ENCODE results near the gene MS4A10. TPM values are rescaled to one million over a fixed set of nuclear protein-coding genes. Genes with fewer than 3 reads are reported as not detected.

Gene MS4A10
- total and polyA plus RNA-seq, 2 experiments from 2014 or later, result not detected

DNA sequence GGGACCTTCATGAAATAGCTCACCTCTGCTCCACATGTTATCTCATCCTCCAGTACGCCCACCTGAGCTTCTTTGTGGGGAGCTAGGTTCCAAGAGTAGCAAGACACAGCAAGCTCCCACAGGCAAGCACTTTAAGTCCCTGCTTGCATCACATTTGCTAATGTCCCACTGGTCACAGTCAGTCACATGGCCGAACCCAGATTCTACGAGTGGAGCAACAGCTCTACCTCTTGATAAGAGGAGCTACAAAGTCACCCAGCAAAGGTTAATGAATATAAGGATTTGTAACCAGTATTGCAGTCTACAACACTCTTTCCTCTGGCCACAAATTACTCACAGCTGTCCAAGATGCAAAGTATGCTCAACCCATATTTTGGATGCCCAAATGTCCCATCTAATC lies 43.7 kb upstream of the MS4A10 start (continued):
- TF ChIP-seq, protein P1, sequence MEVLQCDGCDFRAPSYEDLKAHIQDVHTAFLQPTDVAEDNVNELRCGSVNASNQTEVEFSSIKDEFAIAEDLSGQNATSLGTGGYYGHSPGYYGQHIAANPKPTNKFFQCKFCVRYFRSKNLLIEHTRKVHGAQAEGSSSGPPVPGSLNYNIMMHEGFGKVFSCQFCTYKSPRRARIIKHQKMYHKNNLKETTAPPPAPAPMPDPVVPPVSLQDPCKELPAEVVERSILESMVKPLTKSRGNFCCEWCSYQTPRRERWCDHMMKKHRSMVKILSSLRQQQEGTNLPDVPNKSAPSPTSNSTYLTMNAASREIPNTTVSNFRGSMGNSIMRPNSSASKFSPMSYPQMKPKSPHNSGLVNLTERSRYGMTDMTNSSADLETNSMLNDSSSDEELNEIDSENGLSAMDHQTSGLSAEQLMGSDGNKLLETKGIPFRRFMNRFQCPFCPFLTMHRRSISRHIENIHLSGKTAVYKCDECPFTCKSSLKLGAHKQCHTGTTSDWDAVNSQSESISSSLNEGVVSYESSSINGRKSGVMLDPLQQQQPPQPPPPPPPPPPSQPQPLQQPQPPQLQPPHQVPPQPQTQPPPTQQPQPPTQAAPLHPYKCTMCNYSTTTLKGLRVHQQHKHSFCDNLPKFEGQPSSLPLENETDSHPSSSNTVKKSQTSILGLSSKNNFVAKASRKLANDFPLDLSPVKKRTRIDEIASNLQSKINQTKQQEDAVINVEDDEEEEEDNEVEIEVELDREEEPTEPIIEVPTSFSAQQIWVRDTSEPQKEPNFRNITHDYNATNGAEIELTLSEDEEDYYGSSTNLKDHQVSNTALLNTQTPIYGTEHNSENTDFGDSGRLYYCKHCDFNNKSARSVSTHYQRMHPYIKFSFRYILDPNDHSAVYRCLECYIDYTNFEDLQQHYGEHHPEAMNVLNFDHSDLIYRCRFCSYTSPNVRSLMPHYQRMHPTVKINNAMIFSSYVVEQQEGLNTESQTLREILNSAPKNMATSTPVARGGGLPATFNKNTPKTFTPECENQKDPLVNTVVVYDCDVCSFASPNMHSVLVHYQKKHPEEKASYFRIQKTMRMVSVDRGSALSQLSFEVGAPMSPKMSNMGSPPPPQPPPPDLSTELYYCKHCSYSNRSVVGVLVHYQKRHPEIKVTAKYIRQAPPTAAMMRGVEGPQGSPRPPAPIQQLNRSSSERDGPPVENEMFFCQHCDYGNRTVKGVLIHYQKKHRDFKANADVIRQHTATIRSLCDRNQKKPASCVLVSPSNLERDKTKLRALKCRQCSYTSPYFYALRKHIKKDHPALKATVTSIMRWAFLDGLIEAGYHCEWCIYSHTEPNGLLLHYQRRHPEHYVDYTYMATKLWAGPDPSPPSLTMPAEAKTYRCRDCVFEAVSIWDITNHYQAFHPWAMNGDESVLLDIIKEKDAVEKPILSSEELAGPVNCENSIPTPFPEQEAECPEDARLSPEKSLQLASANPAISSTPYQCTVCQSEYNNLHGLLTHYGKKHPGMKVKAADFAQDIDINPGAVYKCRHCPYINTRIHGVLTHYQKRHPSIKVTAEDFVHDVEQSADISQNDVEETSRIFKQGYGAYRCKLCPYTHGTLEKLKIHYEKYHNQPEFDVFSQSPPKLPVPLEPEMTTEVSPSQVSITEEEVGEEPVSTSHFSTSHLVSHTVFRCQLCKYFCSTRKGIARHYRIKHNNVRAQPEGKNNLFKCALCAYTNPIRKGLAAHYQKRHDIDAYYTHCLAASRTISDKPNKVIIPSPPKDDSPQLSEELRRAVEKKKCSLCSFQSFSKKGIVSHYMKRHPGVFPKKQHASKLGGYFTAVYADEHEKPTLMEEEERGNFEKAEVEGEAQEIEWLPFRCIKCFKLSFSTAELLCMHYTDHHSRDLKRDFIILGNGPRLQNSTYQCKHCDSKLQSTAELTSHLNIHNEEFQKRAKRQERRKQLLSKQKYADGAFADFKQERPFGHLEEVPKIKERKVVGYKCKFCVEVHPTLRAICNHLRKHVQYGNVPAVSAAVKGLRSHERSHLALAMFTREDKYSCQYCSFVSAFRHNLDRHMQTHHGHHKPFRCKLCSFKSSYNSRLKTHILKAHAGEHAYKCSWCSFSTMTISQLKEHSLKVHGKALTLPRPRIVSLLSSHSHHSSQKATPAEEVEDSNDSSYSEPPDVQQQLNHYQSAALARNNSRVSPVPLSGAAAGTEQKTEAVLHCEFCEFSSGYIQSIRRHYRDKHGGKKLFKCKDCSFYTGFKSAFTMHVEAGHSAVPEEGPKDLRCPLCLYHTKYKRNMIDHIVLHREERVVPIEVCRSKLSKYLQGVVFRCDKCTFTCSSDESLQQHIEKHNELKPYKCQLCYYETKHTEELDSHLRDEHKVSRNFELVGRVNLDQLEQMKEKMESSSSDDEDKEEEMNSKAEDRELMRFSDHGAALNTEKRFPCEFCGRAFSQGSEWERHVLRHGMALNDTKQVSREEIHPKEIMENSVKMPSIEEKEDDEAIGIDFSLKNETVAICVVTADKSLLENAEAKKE (CRISPR knock-in tag; IDR thresholded peaks at IDR 0.05), result no peak
- no peak for TF ChIP-seq EZH2phosphoT487 (IDR thresholded peaks at IDR 0.05; ENCODE audit: unreplicated experiment)

DNA sequence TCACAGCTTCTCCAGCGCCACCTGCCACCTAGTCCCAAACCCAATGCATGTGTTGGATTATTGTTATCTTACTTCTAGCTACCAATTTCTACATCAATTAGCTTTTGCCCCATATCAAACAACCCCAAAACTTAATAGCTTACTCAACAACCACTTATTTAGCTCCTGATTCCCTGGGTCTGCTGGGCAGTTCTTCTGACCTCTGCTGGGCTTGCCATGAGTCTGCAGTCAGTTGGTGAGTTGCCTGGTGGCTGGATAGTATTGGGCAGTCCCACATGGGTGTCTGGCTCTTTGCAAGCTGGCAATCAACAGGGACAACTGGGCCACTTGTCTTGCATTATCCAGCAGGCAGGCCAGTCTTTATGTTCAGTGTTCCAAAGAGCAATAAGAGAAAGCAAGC lies 42.1 kb upstream of the MS4A10 start:
- H4K20me1 ChIP-seq (replicated peaks; ENCODE audit: insufficient read depth), result no peaks in the 10 kb centered on the region

More for the DNA sequence above, 42.1 kb upstream of the MS4A10 start:
- H3K4me3 Mint-ChIP-seq, result no peak overlapping the region
- Histone ChIP-seq H3K27ac (ENCODE audit: low read depth) (no peak overlapping the region), H2AFZ (no peak overlapping the region), H3K79me2 (replicated peaks; ENCODE audit: insufficient read depth) (no peaks in the 10 kb centered on the region), H3K4me2 (no peak overlapping the region), H3F3A (replicated peaks; ENCODE audit: low read depth) (no peaks in the 10 kb centered on the region), H3K36me3 (ENCODE audit: insufficient read depth) (no peaks in the 10 kb centered on the region), H3K4me3 (no peak overlapping the region), H3K27me3 (ENCODE audit: insufficient read depth) (no peaks in the 10 kb centered on the region), H3K9me2 (ENCODE audit: insufficient read depth) (no peaks in the 10 kb centered on the region), H3K4me1 (ENCODE audit: insufficient read depth) (no peaks in the 10 kb centered on the region)
- ATAC-seq, result no peak; the same call in 2 of the 3 replicates
- no peaks in the 10 kb centered on the region; the same call in 1 of the 3 replicates for H3K36me3 Mint-ChIP-seq (ENCODE audit: low read depth)
- H3K27ac Mint-ChIP-seq, result no peak overlapping the region
- H3K9me3 Mint-ChIP-seq, result peaks cover 2% of the 10 kb centered on the region
- H3K4me1 Mint-ChIP-seq, result peaks cover 7% of the 10 kb centered on the region; the same call in 2 of the 3 replicates
- DNase-seq (ENCODE audit: low spot score), result peak; percentile 15
- H3K27me3 Mint-ChIP-seq (ENCODE audit: insufficient read depth, low read depth, poor library complexity), result peaks cover 7% of the 10 kb centered on the region
- TF ChIP-seq, protein P2, sequence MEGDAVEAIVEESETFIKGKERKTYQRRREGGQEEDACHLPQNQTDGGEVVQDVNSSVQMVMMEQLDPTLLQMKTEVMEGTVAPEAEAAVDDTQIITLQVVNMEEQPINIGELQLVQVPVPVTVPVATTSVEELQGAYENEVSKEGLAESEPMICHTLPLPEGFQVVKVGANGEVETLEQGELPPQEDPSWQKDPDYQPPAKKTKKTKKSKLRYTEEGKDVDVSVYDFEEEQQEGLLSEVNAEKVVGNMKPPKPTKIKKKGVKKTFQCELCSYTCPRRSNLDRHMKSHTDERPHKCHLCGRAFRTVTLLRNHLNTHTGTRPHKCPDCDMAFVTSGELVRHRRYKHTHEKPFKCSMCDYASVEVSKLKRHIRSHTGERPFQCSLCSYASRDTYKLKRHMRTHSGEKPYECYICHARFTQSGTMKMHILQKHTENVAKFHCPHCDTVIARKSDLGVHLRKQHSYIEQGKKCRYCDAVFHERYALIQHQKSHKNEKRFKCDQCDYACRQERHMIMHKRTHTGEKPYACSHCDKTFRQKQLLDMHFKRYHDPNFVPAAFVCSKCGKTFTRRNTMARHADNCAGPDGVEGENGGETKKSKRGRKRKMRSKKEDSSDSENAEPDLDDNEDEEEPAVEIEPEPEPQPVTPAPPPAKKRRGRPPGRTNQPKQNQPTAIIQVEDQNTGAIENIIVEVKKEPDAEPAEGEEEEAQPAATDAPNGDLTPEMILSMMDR (conservative IDR thresholded peaks at IDR 0.05; ENCODE audit: low read depth in 2 of 2), result peak; percentile 27 to 32; a peak in 3 of 4 replicates
- TF ChIP-seq, protein P3, sequence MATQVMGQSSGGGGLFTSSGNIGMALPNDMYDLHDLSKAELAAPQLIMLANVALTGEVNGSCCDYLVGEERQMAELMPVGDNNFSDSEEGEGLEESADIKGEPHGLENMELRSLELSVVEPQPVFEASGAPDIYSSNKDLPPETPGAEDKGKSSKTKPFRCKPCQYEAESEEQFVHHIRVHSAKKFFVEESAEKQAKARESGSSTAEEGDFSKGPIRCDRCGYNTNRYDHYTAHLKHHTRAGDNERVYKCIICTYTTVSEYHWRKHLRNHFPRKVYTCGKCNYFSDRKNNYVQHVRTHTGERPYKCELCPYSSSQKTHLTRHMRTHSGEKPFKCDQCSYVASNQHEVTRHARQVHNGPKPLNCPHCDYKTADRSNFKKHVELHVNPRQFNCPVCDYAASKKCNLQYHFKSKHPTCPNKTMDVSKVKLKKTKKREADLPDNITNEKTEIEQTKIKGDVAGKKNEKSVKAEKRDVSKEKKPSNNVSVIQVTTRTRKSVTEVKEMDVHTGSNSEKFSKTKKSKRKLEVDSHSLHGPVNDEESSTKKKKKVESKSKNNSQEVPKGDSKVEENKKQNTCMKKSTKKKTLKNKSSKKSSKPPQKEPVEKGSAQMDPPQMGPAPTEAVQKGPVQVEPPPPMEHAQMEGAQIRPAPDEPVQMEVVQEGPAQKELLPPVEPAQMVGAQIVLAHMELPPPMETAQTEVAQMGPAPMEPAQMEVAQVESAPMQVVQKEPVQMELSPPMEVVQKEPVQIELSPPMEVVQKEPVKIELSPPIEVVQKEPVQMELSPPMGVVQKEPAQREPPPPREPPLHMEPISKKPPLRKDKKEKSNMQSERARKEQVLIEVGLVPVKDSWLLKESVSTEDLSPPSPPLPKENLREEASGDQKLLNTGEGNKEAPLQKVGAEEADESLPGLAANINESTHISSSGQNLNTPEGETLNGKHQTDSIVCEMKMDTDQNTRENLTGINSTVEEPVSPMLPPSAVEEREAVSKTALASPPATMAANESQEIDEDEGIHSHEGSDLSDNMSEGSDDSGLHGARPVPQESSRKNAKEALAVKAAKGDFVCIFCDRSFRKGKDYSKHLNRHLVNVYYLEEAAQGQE (IDR thresholded peaks at IDR 0.05; ENCODE audit: unreplicated experiment), result no peak

Measured in GM23338 (cell line).